Measurements from ENCODE around the gene HOXA7.

The HOXA7 gene

DNA sequence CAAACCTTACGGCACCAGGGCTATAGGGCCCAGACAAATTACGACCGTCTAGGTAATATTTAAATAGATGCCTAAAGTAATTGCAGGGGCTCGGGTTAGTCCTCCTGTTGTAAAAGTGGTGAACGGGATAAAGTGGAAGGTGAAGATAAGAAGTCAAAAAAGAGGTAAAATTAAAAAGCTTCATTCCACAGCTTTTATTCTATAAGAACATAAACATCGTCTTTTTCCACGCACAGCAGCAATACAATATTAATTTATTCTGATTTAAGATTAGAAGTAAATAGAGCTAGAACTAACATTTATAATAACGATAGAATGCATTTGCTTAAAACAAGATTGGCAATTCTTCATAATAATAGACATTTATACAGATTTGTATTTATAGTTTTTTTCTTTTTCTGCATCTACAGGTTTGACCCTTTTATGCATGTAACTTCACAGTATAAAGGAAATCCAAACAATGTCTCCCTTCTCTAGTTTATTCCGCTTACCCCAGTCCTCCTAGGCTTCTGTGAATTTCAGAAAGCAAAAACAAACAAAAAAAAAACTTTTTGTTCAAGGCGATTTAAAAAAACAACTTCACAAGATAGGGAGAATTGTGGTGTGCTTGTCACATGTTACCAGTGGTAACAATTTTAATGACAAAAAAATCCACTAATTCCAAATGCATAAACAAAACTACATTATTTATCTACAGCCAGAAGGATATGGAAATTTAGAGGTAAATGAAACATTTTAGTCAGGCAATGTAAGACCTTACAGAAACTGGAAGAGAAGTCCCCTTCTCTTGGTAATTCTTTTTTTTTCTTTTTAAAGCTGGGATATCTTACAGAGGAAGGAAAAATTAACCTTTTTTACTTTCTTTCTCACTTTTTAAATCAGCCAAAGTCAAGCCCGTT lies 14.2 kb upstream of the HOXA7 start:
- DNase-seq (ENCODE audit: low read depth in 2 of 2): no peak

DNA sequence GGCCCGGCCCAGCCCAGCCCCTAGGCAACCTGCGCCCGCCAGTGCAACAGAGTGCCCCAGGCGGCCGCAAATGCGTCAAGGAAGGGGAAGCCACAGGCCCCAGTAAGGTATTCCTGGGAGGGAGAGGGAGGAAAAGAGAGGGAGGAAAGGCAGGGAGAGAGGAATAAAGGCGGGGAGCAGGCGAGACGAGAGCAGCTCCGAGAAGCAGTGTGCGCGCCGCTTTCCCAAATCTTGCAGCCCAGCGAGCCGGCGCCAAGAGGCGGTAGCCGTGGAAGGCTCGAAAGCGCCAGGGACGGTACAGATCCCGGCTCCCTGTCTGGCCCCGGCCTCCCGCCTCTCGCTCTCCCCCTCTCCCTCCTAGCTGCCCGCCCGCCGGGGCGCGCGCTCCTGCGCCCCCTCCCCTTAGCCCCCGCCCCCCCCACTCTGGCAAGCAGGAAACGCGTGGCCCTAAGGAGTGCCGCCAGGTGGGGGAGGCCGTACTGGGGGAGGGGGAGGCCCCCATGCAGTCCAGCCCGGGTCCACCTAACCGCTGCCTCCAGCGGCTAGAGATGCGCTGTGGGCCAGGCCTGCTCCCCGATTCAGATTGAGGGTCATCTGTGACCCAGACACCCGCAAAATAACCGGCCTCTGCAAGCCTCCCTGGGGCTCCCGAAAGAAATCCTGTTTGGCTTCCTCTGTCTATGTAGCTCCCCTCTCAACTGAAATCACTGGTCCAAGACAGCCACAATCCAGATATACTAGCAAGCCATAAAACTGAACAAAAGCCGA lies 13.4 kb upstream of the HOXA7 start:
- no peak for DNase-seq (ENCODE audit: low read depth in 2 of 2)

DNA sequence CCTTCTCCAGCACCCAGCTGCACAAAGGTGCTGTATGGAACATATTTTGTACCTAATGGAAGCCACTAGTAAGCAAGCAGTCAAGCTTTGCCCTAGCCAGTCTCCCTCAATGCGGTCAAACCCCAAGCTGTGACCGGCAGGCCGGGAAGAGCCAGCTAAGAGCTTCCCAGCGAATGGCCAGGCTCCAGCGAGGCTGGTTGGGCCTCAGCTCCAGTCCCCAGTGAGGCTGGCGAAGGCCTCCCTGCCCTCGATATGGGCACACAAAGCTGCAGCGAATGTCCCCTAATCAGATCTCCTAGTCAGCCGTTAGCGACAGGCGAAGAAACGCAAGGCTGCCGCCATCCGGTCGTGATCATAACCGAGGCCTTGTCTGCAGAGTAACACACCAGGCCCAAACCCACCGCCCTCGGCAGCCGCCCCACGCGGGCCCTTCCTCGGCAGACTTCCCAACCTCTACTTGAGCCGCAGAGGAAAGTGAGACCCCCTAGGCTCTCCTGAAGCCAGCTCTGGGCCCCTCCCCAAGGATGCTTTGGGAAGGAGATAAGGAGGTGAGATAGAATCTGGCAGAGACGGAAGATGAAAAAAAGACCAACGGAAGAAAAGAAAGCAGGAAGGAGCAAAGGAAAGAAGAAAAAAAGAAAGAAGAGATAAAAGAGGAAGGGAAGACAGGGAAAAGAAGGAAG lies 11.9 kb upstream of the HOXA7 start:
- DNase-seq (ENCODE audit: low read depth in 2 of 2): no peak

DNA sequence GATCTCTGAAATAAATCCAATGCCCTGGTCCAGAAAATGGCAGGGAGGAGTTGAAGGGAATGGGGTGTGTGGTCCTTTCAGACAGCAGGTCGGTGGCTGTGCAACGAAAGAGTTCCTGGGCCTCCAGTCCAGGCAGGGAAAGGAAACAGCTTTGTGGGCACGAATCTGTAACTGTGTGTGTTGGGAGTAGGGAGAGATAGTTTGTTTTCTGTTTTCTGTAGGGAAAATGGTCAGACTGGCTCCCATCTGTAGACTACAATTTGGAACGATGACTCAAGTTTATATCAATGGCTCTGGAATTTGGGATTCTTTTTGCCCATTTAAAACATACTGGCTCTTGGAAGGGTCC lies 11.4 kb upstream of the HOXA7 start:
- no peak for DNase-seq (ENCODE audit: low read depth in 2 of 2)

DNA sequence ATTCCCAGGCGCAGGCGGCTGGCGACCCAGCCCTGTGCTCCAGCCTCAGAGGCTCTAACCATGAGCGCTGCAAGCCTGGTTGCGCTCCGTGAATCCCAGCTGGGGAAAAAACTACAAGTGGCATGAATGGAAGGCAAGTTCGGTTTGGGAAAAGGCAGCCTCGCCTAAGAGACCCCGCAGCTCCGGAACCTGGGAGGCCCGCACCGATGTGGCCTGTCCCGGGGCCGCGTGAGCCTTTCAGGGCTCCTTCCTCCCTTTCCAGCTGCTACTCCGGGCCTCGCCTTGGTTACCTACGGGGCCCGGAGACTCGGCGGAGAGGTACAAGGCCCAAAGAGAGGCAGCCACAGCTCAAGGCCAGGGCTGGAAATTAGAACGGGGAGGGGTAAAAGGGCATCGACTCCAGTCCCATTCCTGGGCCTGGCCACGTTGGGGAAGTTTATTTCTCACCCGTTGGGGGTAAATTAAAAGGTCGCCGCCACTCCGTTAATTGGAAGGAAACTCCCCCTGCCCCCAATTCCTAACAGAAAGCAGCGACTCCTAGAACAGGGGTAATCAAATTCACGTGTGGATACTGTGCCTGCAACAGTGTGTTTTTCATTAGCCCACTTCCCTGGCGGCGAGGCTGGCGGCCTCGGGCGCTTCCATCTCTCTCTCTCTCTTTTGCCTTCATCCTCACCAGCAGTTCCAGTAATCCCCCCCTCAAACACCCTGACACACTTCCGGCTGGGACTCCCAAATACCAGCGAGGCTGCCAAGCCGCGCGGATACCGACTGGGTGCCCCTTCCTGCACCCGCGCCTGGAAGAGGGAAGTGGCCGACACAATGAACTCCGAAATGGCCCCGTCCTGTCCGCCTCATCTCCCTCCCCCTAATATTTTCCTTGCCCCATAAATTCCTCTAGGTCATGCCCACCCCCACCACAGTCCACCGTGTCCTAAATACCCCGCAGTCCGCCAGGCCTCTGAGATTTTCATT lies 10.3 kb upstream of the HOXA7 start:
- DNase-seq (ENCODE audit: low read depth in 2 of 2): no peak

DNA sequence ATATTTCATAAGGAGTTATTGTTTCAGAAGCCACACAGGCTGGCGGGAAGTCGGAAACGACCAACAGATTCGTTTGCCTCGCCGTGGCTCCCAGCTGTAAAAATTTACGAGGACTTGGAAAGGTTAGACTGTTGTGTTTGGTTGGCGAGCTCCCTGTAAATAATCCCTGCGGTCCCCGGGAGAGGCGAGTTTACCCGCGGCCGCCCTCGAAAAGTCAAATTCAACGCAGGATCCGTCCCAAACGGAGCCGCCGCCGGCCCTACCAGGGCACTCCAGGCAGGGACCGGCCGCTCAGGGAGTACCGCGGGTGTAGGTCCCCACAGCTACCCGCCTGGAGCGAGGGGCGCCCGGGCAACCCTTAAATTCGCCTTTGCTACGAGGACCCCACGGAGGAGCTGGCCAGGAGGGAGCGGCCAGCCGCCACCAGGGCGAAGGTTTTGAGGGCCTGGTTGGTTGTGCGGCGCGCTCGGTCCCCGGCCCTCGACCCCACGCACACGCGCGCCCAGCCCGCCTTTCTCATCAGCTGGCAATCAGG lies 9.6 kb upstream of the HOXA7 start:
- DNase-seq (ENCODE audit: low read depth in 2 of 2): no peak

DNA sequence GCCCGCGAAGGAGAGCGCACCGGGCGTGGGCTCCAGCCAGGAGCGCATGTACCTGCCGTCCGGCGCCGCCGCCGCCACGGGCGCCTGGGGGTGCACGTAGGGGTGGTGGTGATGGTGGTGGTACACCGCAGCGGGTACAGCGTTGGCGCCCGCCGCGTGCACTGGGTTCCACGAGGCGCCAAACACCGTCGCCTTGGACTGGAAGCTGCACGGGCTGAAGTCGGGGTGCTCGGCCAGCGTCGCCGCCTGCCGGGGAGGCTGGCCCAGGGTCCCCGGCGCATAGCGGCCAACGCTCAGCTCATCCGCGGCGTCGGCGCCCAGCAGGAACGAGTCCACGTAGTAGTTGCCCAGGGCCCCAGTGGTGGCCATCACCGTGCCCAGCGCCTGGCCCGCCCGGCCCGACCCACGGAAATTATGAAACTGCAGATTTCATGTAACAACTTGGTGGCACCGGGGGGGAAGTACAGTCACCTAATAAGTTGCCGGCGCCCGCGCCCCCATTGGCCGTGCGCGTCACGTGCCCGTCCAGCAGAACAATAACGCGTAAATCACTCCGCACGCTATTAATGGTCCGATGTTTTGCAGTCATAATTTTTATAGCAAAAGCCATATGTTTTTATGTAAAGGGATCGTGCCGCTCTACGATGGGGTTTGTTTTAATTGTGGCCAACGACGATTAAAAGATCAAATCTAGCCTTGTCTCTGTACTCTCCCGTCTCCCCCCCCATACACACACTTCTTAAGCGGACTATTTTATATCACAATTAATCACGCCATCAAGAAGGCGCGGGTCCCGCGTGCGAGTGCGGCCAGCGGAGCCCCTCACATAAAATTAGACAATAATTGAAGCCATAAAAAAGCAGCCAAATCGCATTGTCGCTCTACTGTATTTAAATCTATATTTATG lies 8.9 kb upstream of the HOXA7 start, which contains the start of gene HOXA9:
Gene HOXA9 (minus strand): TSS at position 449 of the 907 bp plus-strand sequence. CDS start 80 bp downstream, at position 369.
- no peak for DNase-seq (ENCODE audit: low read depth in 2 of 2)

DNA sequence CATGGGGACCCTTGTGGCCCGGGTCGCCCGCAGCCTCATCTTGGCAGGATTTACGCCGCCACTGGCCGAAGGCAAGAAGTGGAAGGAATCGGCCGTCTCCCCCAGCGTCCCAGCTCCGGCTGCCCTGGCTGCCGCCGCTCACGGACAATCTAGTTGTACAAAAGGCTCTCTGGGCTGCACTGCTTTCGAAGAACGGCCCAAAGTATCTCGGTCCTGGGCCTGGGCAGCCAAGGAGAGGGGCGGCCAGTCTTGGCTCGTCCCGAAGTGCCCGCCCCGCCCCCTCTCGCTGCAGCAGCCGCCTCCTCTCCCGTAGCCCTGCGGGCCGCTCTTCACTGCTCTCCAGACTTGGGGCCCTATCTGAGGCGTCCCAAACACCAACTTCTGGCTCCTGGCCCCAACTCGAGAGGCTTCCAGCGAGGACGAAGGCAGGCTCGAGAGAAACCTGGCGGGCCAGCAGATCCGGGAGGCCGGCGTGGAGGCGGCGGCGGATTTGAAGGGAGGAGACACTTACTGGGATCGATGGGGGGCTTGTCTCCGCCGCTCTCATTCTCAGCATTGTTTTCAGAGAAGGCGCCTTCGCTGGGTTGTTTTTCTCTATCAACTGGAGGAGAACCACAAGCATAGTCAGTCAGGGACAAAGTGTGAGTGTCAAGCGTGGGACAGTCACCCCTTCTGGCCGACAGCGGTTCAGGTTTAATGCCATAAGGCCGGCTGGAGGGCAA lies 8.1 kb upstream of the HOXA7 start:
- DNase-seq (ENCODE audit: low read depth in 2 of 2): no peak

DNA sequence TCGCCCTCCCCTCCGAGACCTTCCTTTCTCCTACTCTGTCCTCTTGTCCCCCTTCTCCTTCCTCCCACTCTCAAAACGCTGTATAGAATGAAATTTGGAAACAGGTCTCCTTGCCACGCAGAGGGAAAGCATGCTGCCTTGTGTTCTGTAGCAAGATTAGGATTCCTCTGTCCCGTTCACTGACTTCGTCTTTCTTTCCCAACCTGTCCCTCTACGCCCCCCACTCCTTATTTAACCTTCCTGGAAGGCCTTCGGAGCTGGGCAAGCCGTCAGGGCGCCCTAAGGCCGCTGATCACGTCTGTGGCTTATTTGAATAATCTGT lies 7.5 kb upstream of the HOXA7 start:
- no peak for DNase-seq (ENCODE audit: low read depth in 2 of 2)

DNA sequence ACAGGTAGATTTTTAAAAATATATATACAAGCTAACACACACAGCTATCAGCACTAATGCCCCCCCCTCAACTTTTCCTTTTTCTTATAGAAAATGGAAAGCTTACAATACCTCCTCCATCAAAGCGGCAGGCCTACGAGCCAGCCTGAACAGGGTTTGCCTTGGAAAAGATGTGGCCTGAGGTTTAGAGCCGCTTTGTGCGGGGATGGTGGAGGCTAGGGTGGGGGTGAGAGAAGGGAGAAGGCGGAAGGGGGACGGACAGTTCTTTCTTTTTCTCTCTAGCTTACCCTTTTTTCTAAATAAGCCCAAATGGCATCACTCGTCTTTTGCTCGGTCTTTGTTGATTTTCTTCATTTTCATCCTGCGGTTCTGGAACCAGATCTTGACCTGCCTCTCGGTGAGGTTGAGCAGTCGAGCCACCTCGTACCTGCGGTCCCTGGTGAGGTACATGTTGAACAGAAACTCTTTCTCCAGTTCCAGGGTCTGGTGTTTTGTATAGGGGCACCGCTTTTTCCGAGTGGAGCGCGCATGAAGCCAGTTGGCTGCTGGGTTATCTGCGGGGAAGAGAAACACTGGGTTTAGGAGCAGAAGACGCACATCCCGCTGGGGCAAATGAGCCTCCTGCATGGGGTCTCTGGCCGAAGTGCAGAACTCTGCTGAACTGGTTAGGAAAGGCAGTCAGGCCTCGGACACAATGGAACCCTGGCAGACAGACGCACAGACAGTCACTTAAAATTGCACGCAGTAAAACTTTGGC lies 7.0 kb upstream of the HOXA7 start:
- no peak for DNase-seq (ENCODE audit: low read depth in 2 of 2)

DNA sequence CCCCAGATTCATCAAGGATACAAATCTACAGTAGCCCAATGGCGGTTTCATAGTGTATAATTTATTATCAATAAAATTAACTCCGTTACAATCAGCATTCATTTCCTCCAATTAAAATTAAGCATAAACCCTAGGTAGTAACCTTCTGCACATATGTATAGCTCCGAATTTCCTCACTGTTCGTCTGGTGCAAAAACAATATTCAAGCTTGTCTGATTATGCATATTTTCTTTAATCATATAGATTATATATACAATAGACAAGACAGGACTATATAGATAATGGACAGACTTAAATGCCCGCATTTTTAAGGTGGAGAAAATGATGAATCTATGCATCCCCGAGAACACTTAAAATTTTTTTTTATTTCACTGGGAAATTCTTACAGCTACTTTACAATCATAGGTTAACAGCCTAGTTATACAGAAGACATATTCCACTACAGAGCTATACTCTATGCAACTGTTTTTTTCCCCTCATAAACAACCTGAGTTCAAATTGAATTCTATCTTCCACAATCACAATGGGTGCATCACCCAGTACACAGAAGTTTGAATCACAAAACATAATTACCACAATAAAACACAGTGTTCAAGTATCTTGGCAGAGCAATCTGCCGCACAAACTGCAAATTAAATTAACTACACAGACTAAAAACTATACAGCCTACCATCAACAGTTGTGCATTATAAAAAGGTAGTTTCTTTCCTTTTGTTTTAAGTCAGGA lies 6.2 kb upstream of the HOXA7 start:
- no peak for DNase-seq (ENCODE audit: low read depth in 2 of 2)

DNA sequence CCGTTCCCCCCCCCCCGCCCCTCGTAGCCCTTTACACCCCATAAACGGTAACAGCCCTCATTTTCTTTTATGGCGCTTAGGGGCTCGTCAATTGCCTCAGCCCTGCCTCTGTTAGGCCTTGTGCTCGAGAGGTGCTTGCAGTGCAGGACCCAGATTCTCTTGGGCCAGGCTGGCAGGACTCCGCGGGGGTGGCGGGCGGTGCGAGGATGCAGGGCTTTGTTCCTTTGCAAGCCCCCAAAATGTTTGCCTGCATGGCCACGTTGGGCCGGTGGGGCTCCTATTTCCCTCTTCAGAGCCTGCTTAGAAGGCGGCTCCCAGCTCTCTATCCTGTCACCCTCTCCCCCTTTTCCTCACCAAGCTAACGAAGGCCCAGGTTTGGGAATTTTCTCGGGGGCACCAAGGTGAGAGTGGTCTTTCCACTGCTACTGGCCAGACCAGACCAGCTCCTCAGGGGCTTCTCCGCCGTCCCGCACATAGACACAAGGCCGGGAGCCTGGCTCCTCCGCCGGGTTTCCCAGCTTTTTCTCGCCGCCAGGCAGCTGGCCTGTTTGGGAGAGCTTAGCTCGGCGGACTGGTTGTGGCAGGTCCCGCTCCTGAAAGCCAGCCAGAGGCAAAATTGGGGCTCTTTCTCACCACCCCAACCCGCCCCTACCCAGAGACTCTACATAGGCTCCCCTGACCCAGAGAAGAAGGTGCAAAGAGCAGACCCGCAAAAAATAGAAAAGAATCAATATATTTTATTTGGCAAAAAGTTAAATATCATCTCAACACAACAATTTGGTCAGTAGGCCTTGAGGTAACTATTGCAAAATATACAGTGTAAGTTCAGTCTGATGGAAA lies 5.5 kb upstream of the HOXA7 start:
- no peak for DNase-seq (ENCODE audit: low read depth in 2 of 2)

DNA sequence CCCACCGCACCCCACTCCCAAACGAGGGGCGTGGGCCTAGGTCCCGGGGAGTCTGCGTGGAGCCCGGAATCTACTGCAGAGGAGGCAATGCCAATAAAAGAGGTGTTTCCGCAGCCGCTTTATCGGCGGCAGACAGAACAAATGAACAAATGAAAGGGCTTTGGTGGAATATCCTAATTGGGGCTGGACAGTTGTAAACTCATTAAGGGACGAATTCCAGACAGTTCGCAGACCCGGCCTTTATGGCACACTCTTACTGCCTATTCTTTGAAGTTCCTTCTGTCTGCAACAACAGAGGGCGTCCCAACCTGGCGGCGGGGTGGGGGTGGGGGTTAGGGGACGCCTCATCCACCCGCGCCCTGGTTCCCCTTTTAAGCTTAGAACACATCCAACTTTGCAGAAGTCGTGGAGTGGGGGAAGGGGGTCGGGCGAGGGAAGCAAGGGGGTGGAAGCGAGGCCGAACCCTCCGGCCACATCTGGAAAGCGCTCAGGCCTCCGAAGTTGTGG lies 4.8 kb upstream of the HOXA7 start:
- DNase-seq (ENCODE audit: low read depth in 2 of 2): no peak

DNA sequence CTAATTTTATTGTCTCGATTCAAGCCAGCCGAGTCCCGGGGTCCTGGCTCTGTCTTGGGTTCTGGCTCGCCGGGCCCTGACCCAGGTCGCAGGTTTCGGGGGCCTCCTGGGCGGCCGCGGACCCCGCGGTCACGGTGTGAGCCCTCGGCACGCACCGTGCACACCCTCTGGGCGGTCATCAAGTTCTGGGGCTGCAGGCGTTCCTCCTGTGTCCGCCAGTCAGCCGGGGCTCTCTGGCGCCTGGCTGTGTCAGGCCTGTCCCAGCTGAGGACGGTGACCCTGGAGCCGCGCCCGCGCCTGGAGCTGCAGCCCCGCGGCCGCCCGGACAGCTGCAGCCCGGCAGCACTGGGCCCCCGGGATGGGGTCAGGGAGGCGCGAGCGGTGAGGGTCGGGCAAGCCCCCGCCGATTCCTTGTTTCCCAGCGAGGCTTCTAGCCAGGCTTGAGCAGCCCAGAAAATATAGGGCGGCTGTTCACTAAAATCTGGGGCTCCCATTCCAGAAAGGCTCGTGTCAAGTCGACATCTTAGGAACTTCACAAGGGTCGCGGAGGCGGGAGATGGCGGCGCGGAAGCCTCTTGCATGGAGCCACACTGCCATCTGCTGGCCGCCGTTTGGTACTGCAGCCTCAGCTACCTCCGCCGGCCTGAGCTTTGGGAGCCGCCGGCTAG lies 4.2 kb upstream of the HOXA7 start:
- DNase-seq (ENCODE audit: low read depth in 2 of 2): peak; percentile 77 to 83

DNA sequence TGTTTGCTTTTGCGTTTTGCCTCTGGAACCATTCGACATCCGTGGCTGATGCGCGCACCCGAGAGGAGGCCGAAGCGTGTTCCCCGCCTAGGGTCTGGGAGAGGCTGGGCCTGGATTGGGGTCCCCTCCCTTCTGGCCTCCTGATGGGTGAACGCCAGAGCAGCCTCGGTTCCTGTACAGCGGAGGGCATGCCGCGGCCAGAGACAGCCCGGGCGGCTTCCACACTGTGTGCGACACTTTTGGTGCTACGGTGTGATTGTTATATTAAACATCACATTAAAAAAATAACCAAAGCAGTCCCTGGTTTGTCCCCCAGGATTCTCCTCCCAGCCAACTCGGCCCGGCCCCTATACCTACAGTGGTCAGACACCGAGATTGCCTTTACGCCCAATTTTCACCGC lies 3.7 kb upstream of the HOXA7 start:
- DNase-seq (ENCODE audit: low read depth in 2 of 2): no peak
